Measurements from ENCODE around the gene OSBPL5. TPM values are rescaled to one million over a fixed set of nuclear protein-coding genes. Genes with fewer than 3 reads are reported as not detected.

The OSBPL5 gene
- total RNA-seq, 1 donor = 49.7 TPM

- DNase-seq (ENCODE audit: low read depth) = no peak
- no peak overlapping the region for H3K4me3 ChIP-seq (ENCODE audit: low read depth, low read length)
- TF ChIP-seq CTCF (IDR thresholded peaks at IDR 0.05; ENCODE audit: insufficient read depth, low read depth, low read length) = no peak
These were observed 21.2 kb upstream of the OSBPL5 start for GRCh38 chr11:3186166-3186953.

- no peak for TF ChIP-seq CTCF (IDR thresholded peaks at IDR 0.05; ENCODE audit: insufficient read depth, low read depth, low read length)
- no peak overlapping the region for H3K4me3 ChIP-seq (ENCODE audit: low read depth, low read length)
- no peak for DNase-seq (ENCODE audit: low read depth)
These were observed 19.7 kb upstream of the OSBPL5 start for GRCh38 chr11:3184732-3185347.

- DNase-seq (ENCODE audit: low read depth) = no peak
- no peak for TF ChIP-seq CTCF (IDR thresholded peaks at IDR 0.05; ENCODE audit: insufficient read depth, low read depth, low read length)
These were observed 18.4 kb upstream of the OSBPL5 start for GRCh38 chr11:3183523-3183922.

GRCh38 chr11:3182462-3182852 is 17.3 kb upstream of the OSBPL5 start:
- H3K4me3 ChIP-seq (ENCODE audit: low read depth, low read length) = no peak overlapping the region
- DNase-seq (ENCODE audit: low read depth) = no peak
- TF ChIP-seq CTCF (IDR thresholded peaks at IDR 0.05; ENCODE audit: insufficient read depth, low read depth, low read length) = no peak

More at GRCh38 chr11:3183523-3183922, 18.4 kb upstream of the OSBPL5 start:
- no peak overlapping the region for H3K4me3 ChIP-seq (ENCODE audit: low read depth, low read length)

GRCh38 chr11:3181725-3182461 is 16.8 kb upstream of the OSBPL5 start:
- DNase-seq (ENCODE audit: low read depth) = no peak
- no peak for TF ChIP-seq CTCF (IDR thresholded peaks at IDR 0.05; ENCODE audit: insufficient read depth, low read depth, low read length)
- no peak overlapping the region for H3K4me3 ChIP-seq (ENCODE audit: low read depth, low read length)

- no peak for TF ChIP-seq CTCF (IDR thresholded peaks at IDR 0.05; ENCODE audit: insufficient read depth, low read depth, low read length)
- no peak overlapping the region for H3K4me3 ChIP-seq (ENCODE audit: low read depth, low read length)
- no peak for DNase-seq (ENCODE audit: low read depth)
These were observed 15.8 kb upstream of the OSBPL5 start for GRCh38 chr11:3180869-3181268.

Measured in fibroblast of villous mesenchyme (primary cell).